Activated T-helper 1 cell treated with anti-CD3 and anti-CD28 coated beads, Interleukin-2, amount 50 U/mL, for 16 hours (primary cell): ENCODE measurements around the gene MACIR.
"Not testable (repeated sequence)": the region's sequence is repeated elsewhere in the genome, so short reads cannot be mapped to it uniquely, and the experiment has no call there.

Experiments
- DNase-seq, 2 donors: peaks; one replicate each; pipeline ENCODE4 v3.0.0-alpha.2; 2020; ENCODE audit warnings: low read depth in 1 of 2, low spot score in 1 of 2

Gene MACIR

GRCh38 chr5:103258368-103258956, at the start of gene MACIR:
TSS of gene MACIR (plus strand) at chr5:103258763. CDS start at chr5:103275920, 17,157 bp downstream.
- DNase-seq: peak; percentile 83 to 91

GRCh38 chr5:103209065-103209464, 49.5 kb upstream of the MACIR start:
- DNase-seq: no peak

- no peak for DNase-seq
Measured at GRCh38 chr5:103210952-103211351, 47.6 kb upstream of the MACIR start.

- DNase-seq: no peak
Measured at GRCh38 chr5:103211576-103212561, 46.7 kb upstream of the MACIR start.

GRCh38 chr5:103216137-103216536, 42.4 kb upstream of the MACIR start:
- DNase-seq: no peak

- no peak for DNase-seq
Measured at GRCh38 chr5:103216697-103217096, 41.9 kb upstream of the MACIR start.

GRCh38 chr5:103217101-103217500, 41.5 kb upstream of the MACIR start:
- DNase-seq: no peak

GRCh38 chr5:103218164-103218563, 40.4 kb upstream of the MACIR start:
- DNase-seq: no peak

- not testable (repeated sequence) for DNase-seq
Measured at GRCh38 chr5:103219074-103219473, 39.5 kb upstream of the MACIR start.

GRCh38 chr5:103223031-103223955, 35.3 kb upstream of the MACIR start:
- DNase-seq: no peak

GRCh38 chr5:103224118-103224893, 34.3 kb upstream of the MACIR start:
- no peak for DNase-seq

GRCh38 chr5:103224894-103225246, 33.7 kb upstream of the MACIR start:
- no peak for DNase-seq

- no peak for DNase-seq
Measured at GRCh38 chr5:103228061-103228460, 30.5 kb upstream of the MACIR start.

- no peak for DNase-seq
Measured at GRCh38 chr5:103228588-103228987, 30.0 kb upstream of the MACIR start.

- DNase-seq: no peak
Measured at GRCh38 chr5:103232393-103232999, 26.1 kb upstream of the MACIR start.

- no peak for DNase-seq
Measured at GRCh38 chr5:103234239-103234975, 24.2 kb upstream of the MACIR start.

GRCh38 chr5:103235891-103236290, 22.7 kb upstream of the MACIR start:
- DNase-seq: no peak

- DNase-seq: no peak
Measured at GRCh38 chr5:103237778-103238177, 20.8 kb upstream of the MACIR start.

GRCh38 chr5:103243665-103244064, 14.9 kb upstream of the MACIR start:
- no peak for DNase-seq
